ENCODE measurements around the gene HRNR. TPM values are rescaled to one million over a fixed set of nuclear protein-coding genes. Genes with fewer than 3 reads are reported as not detected.
"Not testable (repeated sequence)": the region's sequence is repeated elsewhere in the genome, so short reads cannot be mapped to it uniquely, and the experiment has no call there.

The HRNR gene
- total RNA-seq (ENCODE audit: low replicate concordance), result not detected in 2 replicates

GRCh38 chr1:152224093-152224492, at the start of gene HRNR:
Gene HRNR, minus strand, starts transcription at chr1:152224193. Its CDS starts 940 bp downstream, at chr1:152223253.
- no peaks in the 10 kb centered on the region for H4K20me1 ChIP-seq (ENCODE audit: low read depth)
- no peaks in the 10 kb centered on the region for H3K27me3 ChIP-seq
- no peak within 1 kb of the TSS for H3K9ac ChIP-seq
- Mint-ChIP-seq H3K9me3 (peaks cover 14% of the 10 kb centered on the region), H3K4me1 (no peaks in the 10 kb centered on the region), H3K36me3 (no peaks in the 10 kb centered on the region), H3K27ac (no peak within 1 kb of the TSS), H3K4me3 (no peak within 1 kb of the TSS), H3K27me3 (ENCODE audit: insufficient read depth, low read depth) (no peaks in the 10 kb centered on the region)
- H3K79me2 ChIP-seq (ENCODE audit: low read depth), result no peaks in the 10 kb centered on the region
- no peaks in the 10 kb centered on the region for H3F3A ChIP-seq (ENCODE audit: low read depth)
- no peaks in the 10 kb centered on the region for H3K4me1 ChIP-seq
- no peaks in the 10 kb centered on the region for H3K36me3 ChIP-seq
- H3K4me2 ChIP-seq, result no peak within 1 kb of the TSS
- H3K27ac ChIP-seq, result no peak within 1 kb of the TSS
- H3K9me3 ChIP-seq (ENCODE audit: low read depth), result peaks cover 33% of the 10 kb centered on the region
- no peak within 1 kb of the TSS for H2AFZ ChIP-seq (replicated peaks)
- TF ChIP-seq CTCF (IDR thresholded peaks at IDR 0.05), result no peak
- TF ChIP-seq EZH2 (IDR thresholded peaks at IDR 0.05), result no peak
- DNase-seq (ENCODE audit: low spot score), result no peak
- no peak within 1 kb of the TSS for H3K4me3 ChIP-seq

- not testable (repeated sequence) for H3F3A ChIP-seq (ENCODE audit: low read depth); H3K36me3 Mint-ChIP-seq; H4K20me1 ChIP-seq (ENCODE audit: low read depth); H3K9me3 Mint-ChIP-seq; H3K27ac ChIP-seq; H3K79me2 ChIP-seq (ENCODE audit: low read depth); H3K4me1 Mint-ChIP-seq; H3K4me3 ChIP-seq; H3K4me1 ChIP-seq; H3K4me2 ChIP-seq; H3K36me3 ChIP-seq; DNase-seq (ENCODE audit: low spot score); H3K27me3 Mint-ChIP-seq (ENCODE audit: insufficient read depth, low read depth); H3K9ac ChIP-seq; H3K27me3 ChIP-seq; H2AFZ ChIP-seq (replicated peaks); H3K27ac Mint-ChIP-seq; H3K4me3 Mint-ChIP-seq
- H3K9me3 ChIP-seq (ENCODE audit: low read depth), result peaks cover 10% of the 10 kb centered on the region
These were observed 32.4 kb upstream of the HRNR start for GRCh38 chr1:152256394-152256793.

- Histone ChIP-seq H2AFZ (replicated peaks) (no peak overlapping the region), H3F3A (ENCODE audit: low read depth) (no peaks in the 10 kb centered on the region), H3K4me2 (no peak overlapping the region), H3K9me3 (ENCODE audit: low read depth) (peaks cover 34% of the 10 kb centered on the region), H3K79me2 (ENCODE audit: low read depth) (no peaks in the 10 kb centered on the region), H3K4me1 (no peaks in the 10 kb centered on the region), H4K20me1 (ENCODE audit: low read depth) (no peaks in the 10 kb centered on the region), H3K27me3 (no peaks in the 10 kb centered on the region), H3K27ac (no peak overlapping the region), H3K4me3 (no peak overlapping the region), H3K36me3 (no peaks in the 10 kb centered on the region), H3K9ac (no peak overlapping the region)
- Mint-ChIP-seq H3K4me3 (no peak overlapping the region), H3K4me1 (no peaks in the 10 kb centered on the region), H3K36me3 (no peaks in the 10 kb centered on the region), H3K27me3 (ENCODE audit: insufficient read depth, low read depth) (no peaks in the 10 kb centered on the region), H3K27ac (no peak overlapping the region), H3K9me3 (peaks cover 2% of the 10 kb centered on the region)
- DNase-seq (ENCODE audit: low spot score), result no peak
- TF ChIP-seq CTCF (IDR thresholded peaks at IDR 0.05) (no peak), EZH2 (IDR thresholded peaks at IDR 0.05) (no peak), EZH2phosphoT487 (IDR thresholded peaks at IDR 0.05) (no peak)
These were observed 28.2 kb upstream of the HRNR start for GRCh38 chr1:152252157-152252556.

GRCh38 chr1:152251391-152251790, 27.4 kb upstream of the HRNR start:
- no peaks in the 10 kb centered on the region for H4K20me1 ChIP-seq (ENCODE audit: low read depth)
- no peaks in the 10 kb centered on the region for H3K36me3 ChIP-seq
- no peak overlapping the region for H2AFZ ChIP-seq (replicated peaks)
- Mint-ChIP-seq H3K27me3 (ENCODE audit: insufficient read depth, low read depth) (no peaks in the 10 kb centered on the region), H3K4me1 (no peaks in the 10 kb centered on the region), H3K4me3 (no peak overlapping the region), H3K36me3 (no peaks in the 10 kb centered on the region), H3K9me3 (no peaks in the 10 kb centered on the region), H3K27ac (no peak overlapping the region)
- no peaks in the 10 kb centered on the region for H3K27me3 ChIP-seq
- no peaks in the 10 kb centered on the region for H3K4me1 ChIP-seq
- no peak overlapping the region for H3K9ac ChIP-seq
- TF ChIP-seq EZH2phosphoT487 (IDR thresholded peaks at IDR 0.05), result no peak
- no peak for TF ChIP-seq CTCF (IDR thresholded peaks at IDR 0.05)
- TF ChIP-seq EZH2 (IDR thresholded peaks at IDR 0.05), result no peak
- no peaks in the 10 kb centered on the region for H3F3A ChIP-seq (ENCODE audit: low read depth)
- no peak overlapping the region for H3K4me3 ChIP-seq
- H3K4me2 ChIP-seq, result no peak overlapping the region
- peaks cover 36% of the 10 kb centered on the region for H3K9me3 ChIP-seq (ENCODE audit: low read depth)
- H3K27ac ChIP-seq, result no peak overlapping the region
- H3K79me2 ChIP-seq (ENCODE audit: low read depth), result no peaks in the 10 kb centered on the region
- no peak for DNase-seq (ENCODE audit: low spot score)
